Upper lobe of left lung (tissue), 6 donors: ENCODE data around the gene PPP3R1. TPM values are rescaled to one million over a fixed set of nuclear protein-coding genes. Genes with fewer than 3 reads are reported as not detected.
A peak's percentile ranks its signal among the peaks of the same experiment; 100 is the strongest.

ENCODE experiments used
- ATAC-seq, 2 donors: fragments of 200-7000 bp; cut with Tn5 transposase; one replicate each; pipeline ENCODE4 v1.9.1; 2022; ENCODE audit warnings: mild to moderate bottlenecking in 2 of 2, moderate library complexity in 2 of 2; ENCODE audit not compliant: low FRiP score in 2 of 2
- DNase-seq, 2 donors: peaks; one replicate each; pipeline ENCODE4 v3.0.0-alpha.2; 2019 to 2020
- H3K27ac ChIP-seq, 4 donors: fragments of 200-600 bp; sonication (generic); one replicate each; pipeline ENCODE4 v1.5.1; 2016 to 2019
- H3K27me3 ChIP-seq, 4 donors: fragments of 200-600 bp; sonication (generic); one replicate each; pipeline ENCODE4 v1.5.1; 2017 to 2019
- H3K36me3 ChIP-seq, 4 donors: fragments of 200-600 bp; sonication (generic); one replicate each; pipeline ENCODE4 v1.5.1; 2016 to 2019
- H3K4me1 ChIP-seq, 4 donors: fragments of 200-600 bp; sonication (generic); one replicate each; pipeline ENCODE4 v1.5.1; 2018 to 2019
- H3K4me3 ChIP-seq, 4 donors: fragments of 200-600 bp; sonication (generic); one replicate each; pipeline ENCODE4 v1.5.1; 2017 to 2019; ENCODE audit warnings: mild to moderate bottlenecking in 2 of 4, moderate library complexity in 1 of 4
- H3K9me3 ChIP-seq, 4 donors: fragments of 200-600 bp; sonication (generic); one replicate each; pipeline ENCODE4 v1.5.1; 2018 to 2019
- EP300 ChIP-seq, 4 donors: sonication (generic); formaldehyde crosslinking; IDR thresholded peaks; one replicate each; pipeline ENCODE4 v1.5.1; 2017; ENCODE audit warnings: antibody characterized with exemption in 4 of 4, control low read depth in 2 of 4
- POLR2A ChIP-seq, 4 donors: fragments of 450-650 bp; IDR thresholded peaks; one replicate each; pipeline ENCODE4 v1.5.1; 2016 to 2017; ENCODE audit warnings: antibody characterized with exemption in 4 of 4, mild to moderate bottlenecking in 2 of 4
- POLR2AphosphoS5 ChIP-seq, 2 donors: sonication (generic); formaldehyde crosslinking; IDR thresholded peaks; one replicate each; pipeline ENCODE4 v1.5.1; 2017; ENCODE audit warnings: antibody characterized with exemption in 2 of 2
- WGBS, 2 donors: methylation state at CpG; one replicate each; pipeline ENCODE4 v1.1.5; 2017 to 2018; 5-methylcytosine and 5-hydroxymethylcytosine counted together
- total RNA-seq, 6 donors: library from RNA; depleted of rRNA in 4 of 6; stranded (reverse); fragments of >200 nt in 4 of 6; gene quantifications; one replicate each; pipeline versions ENCODE4 v1.1.0 to v1.2.1, GENCODE V29; 2016 to 2021
- TF ChIP-seq, protein P1 (sequence below), 6 experiments: fragments of 450-650 bp in 4 of 6; fragments of 200-600 bp in 2 of 6; sonication (generic) in 2 of 6; IDR thresholded peaks; one replicate each; pipeline ENCODE4 v1.5.1; 2016 to 2019; ENCODE audit warnings: antibody characterized with exemption in 6 of 6
- donor health status: DM: no; HTN: no; CAD: no; lungs with moderate emphysema.
- donor health status: DM: no; HTN: yes; CAD: no; lungs with severe emphysema.

PPP3R1 gene
- total RNA-seq, 6 donors from 2014 or later = 14.7 to 56.6 (median 45.4) TPM

DNA sequence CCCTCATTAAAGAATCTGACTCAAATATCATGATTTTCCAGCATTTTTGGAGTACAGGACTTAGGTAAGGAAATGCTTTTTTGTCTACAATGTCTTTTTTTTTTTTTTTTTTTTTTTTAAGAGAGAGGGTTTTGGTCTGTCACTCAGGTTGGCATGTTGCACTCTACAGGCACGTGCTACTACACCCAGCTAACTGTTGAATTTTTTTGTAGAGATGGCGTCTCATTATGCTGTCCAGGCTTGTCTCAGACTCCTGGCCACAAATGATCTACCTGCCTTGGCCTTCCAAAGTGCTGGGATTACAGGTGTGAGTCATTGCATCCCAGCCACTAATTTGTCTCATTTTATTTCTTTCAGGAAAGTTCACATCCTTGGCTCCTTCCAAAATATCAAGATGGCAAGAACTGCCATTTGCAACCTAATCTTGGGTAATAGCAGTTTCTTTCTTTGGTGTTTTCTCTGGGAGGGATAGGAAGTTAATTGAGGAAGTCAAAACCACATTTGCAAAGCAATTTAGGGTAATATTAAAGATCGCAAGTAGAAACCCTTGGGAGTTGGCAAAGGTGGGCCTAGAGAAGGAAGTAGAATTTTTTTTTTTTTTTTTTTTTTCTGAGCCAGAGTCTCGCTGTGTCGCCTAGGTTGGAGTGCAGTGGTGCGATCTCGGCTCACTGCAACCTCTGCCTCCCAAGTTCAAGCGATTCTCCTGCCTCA is 79.2 kb downstream of the PPP3R1 start:
- no peak overlapping the region for H3K4me3 ChIP-seq
- peaks cover 0 to 47% (median 9%) of the 10 kb centered on the region in 4 donors for H3K36me3 ChIP-seq
- no peak overlapping the region for H3K27ac ChIP-seq
- H3K9me3 ChIP-seq = no peaks in the 10 kb centered on the region
- no peak for DNase-seq
- ATAC-seq = peak in 1 of 2 donors; percentile 43
- H3K27me3 ChIP-seq = no peaks in the 10 kb centered on the region
- 70 to 74% methylated on average over 8 of the region's 8 CpGs for WGBS, 2 donors
- no peak for TF ChIP-seq POLR2AphosphoS5 (IDR thresholded peaks at IDR 0.05)
- no peak for TF ChIP-seq EP300 (IDR thresholded peaks at IDR 0.05)
- no peak for TF ChIP-seq POLR2A (IDR thresholded peaks at IDR 0.05)
- TF ChIP-seq, protein P1, sequence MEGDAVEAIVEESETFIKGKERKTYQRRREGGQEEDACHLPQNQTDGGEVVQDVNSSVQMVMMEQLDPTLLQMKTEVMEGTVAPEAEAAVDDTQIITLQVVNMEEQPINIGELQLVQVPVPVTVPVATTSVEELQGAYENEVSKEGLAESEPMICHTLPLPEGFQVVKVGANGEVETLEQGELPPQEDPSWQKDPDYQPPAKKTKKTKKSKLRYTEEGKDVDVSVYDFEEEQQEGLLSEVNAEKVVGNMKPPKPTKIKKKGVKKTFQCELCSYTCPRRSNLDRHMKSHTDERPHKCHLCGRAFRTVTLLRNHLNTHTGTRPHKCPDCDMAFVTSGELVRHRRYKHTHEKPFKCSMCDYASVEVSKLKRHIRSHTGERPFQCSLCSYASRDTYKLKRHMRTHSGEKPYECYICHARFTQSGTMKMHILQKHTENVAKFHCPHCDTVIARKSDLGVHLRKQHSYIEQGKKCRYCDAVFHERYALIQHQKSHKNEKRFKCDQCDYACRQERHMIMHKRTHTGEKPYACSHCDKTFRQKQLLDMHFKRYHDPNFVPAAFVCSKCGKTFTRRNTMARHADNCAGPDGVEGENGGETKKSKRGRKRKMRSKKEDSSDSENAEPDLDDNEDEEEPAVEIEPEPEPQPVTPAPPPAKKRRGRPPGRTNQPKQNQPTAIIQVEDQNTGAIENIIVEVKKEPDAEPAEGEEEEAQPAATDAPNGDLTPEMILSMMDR (IDR thresholded peaks at IDR 0.05) = no peak
- H3K4me1 ChIP-seq = no peaks in the 10 kb centered on the region

DNA sequence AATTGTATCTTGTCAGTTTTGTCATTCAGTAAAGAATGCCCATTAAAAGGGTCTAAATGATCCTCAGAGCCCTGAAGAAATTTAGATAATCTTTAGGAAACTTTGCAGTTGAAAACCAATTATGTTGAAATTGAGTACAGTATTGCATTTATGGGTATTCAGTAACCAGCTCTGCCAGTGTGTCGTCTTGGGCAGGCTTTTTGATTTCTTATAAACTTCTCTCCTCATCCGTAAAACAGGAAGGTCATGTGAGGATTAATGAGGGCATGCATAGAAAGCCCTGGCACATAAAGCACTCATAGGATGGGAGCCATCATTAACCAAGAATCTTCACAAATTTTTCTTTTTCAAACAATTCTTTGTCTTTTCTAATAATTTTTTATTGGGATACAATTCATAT is 79.8 kb downstream of the PPP3R1 start:
- H3K4me1 ChIP-seq = no peaks in the 10 kb centered on the region
- no peaks in the 10 kb centered on the region for H3K9me3 ChIP-seq
- no peak for DNase-seq
- TF ChIP-seq POLR2AphosphoS5 (IDR thresholded peaks at IDR 0.05) (no peak), POLR2A (IDR thresholded peaks at IDR 0.05) (no peak)
- TF ChIP-seq, protein P1 (IDR thresholded peaks at IDR 0.05) = no peak
- H3K27me3 ChIP-seq = no peaks in the 10 kb centered on the region
- H3K27ac ChIP-seq = no peak overlapping the region
- 46 to 65% methylated on average over 2 of the region's 2 CpGs for WGBS, 2 donors
- peaks cover 0 to 49% (median 10%) of the 10 kb centered on the region in 4 donors for H3K36me3 ChIP-seq
- ATAC-seq = no peak
- H3K4me3 ChIP-seq = no peak overlapping the region

- TF ChIP-seq POLR2A (IDR thresholded peaks at IDR 0.05) (no peak), EP300 (IDR thresholded peaks at IDR 0.05) (no peak), POLR2AphosphoS5 (IDR thresholded peaks at IDR 0.05) (no peak)
- TF ChIP-seq, protein P1 (IDR thresholded peaks at IDR 0.05) = no peak
- WGBS, 2 donors = 84 to 91% methylated on average over 3 to 4 of the region's 4 CpGs
- H3K27me3 ChIP-seq = no peaks in the 10 kb centered on the region
- H3K27ac ChIP-seq = no peak overlapping the region
- ATAC-seq = no peak
- no peaks in the 10 kb centered on the region for H3K4me1 ChIP-seq
- no peaks in the 10 kb centered on the region for H3K9me3 ChIP-seq
- H3K36me3 ChIP-seq = peaks cover 0 to 51% (median 9%) of the 10 kb centered on the region in 4 donors
- no peak overlapping the region for H3K4me3 ChIP-seq
- no peak for DNase-seq
Measured at GRCh38 chr2:68171684-68172083, 80.6 kb downstream of the PPP3R1 start.

GRCh38 chr2:68171146-68171545 is 81.2 kb downstream of the PPP3R1 start:
- ATAC-seq = no peak
- 92 to 96% methylated on average over 7 of the region's 7 CpGs for WGBS, 2 donors
- H3K9me3 ChIP-seq = no peaks in the 10 kb centered on the region
- H3K27me3 ChIP-seq = no peaks in the 10 kb centered on the region
- no peak for DNase-seq
- no peak overlapping the region for H3K4me3 ChIP-seq
- peaks cover 0 to 53% (median 9%) of the 10 kb centered on the region in 4 donors for H3K36me3 ChIP-seq
- no peak overlapping the region for H3K27ac ChIP-seq
- H3K4me1 ChIP-seq = no peaks in the 10 kb centered on the region
- TF ChIP-seq EP300 (IDR thresholded peaks at IDR 0.05) (no peak), POLR2AphosphoS5 (IDR thresholded peaks at IDR 0.05) (no peak), POLR2A (IDR thresholded peaks at IDR 0.05) (no peak)

DNA sequence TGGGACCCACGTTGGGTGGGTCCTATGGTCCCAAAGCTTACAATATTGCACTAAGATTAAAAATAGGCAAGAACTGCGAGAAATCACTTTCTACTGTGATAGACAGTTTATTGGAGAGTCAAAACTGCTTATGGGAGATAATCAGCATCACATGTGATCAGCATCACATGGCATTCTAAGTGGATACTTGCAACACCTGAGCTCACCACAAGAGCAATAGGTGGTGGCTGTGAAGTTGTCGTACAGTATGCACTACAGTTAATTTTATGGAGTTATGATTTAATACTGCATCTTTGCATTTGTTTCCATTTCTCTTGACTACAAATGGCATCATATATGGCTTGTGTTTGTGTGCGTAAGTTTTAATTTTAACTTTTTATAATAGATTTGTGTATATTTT is 83.0 kb downstream of the PPP3R1 start:
- TF ChIP-seq POLR2AphosphoS5 (IDR thresholded peaks at IDR 0.05) (no peak), POLR2A (IDR thresholded peaks at IDR 0.05) (no peak), EP300 (IDR thresholded peaks at IDR 0.05) (no peak)
- TF ChIP-seq, protein P1 (IDR thresholded peaks at IDR 0.05) = no peak
- H3K9me3 ChIP-seq = no peaks in the 10 kb centered on the region
- no peak for DNase-seq
- ATAC-seq = no peak
- no peaks in the 10 kb centered on the region for H3K4me1 ChIP-seq
- no peaks in the 10 kb centered on the region for H3K27me3 ChIP-seq
- H3K36me3 ChIP-seq = peaks cover 0 to 44% (median 2%) of the 10 kb centered on the region in 4 donors
- H3K27ac ChIP-seq = no peak overlapping the region
- 91 to 97% methylated on average over 4 of the region's 4 CpGs for WGBS, 2 donors
- no peak overlapping the region for H3K4me3 ChIP-seq
